Stimulated activated CD4-positive, alpha-beta T cell treated with anti-CD3 and anti-CD28 coated beads, Interleukin-12 subunit alpha, Interleukin-12 subunit beta, amount 100 ng/mL, for 48 hours (primary cell): ENCODE data around the gene TSPAN13.
A peak's percentile ranks its signal among the peaks of the same experiment; 100 is the strongest.
"Not testable (repeated sequence)": the region's sequence is repeated elsewhere in the genome, so short reads cannot be mapped to it uniquely, and the experiment has no call there.

ENCODE experiments used
- DNase-seq, 3 donors: peaks; one replicate each; pipeline ENCODE4 v3.0.0-alpha.2; 2020; ENCODE audit warnings: low read depth in 2 of 3, low spot score in 1 of 3

The TSPAN13 gene

GRCh38 chr7:16740623-16740953 lies 13.0 kb upstream of the TSPAN13 start:
- DNase-seq: no peak

GRCh38 chr7:16740996-16741395 lies 12.6 kb upstream of the TSPAN13 start:
- no peak for DNase-seq

GRCh38 chr7:16741676-16742075 lies 11.9 kb upstream of the TSPAN13 start:
- no peak for DNase-seq

- DNase-seq: no peak
Observed at GRCh38 chr7:16742547-16742946, 11.0 kb upstream of the TSPAN13 start.

- no peak for DNase-seq
Observed at GRCh38 chr7:16743236-16743635, 10.3 kb upstream of the TSPAN13 start.

DNA sequence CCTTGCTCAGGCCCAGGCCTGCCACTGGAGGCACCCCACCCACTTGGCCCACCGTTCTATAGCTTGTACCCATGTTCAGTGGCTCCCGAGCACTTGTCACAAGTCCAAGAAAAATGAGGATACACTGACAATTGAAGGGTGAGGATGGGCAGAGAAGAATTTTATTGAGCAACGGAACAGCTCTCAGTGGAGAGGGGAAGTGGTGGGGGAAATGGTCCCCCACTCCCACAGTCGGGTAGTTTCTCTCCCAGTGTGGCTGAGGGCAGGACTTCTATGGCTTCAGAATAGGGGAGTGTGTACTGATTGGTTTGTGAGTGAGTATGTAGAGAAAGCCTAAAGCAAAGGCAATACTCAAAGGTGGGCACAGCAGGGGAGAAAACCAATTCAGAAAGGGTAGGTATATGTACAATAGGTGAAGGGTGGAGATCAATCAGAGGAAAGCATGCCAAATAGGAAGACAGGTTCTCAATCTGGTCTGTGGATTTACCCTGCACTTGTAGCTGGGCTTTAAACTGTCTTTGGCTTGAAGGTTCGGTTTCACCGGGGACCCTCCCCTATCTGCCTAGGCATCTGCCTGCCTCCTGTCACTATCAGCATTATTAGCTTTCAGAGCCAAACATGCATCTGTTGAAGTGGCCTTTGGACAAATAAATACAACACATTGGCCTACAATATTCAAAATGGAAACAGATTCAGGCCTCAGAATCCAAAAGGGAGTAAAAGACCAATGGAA lies 8.9 kb upstream of the TSPAN13 start:
- DNase-seq: no peak

- DNase-seq: no peak
Observed at GRCh38 chr7:16745645-16746044, 7.9 kb upstream of the TSPAN13 start.

- no peak for DNase-seq
Observed at GRCh38 chr7:16747102-16747501, 6.5 kb upstream of the TSPAN13 start.

GRCh38 chr7:16753932-16754855 lies 639 bp downstream of the TSPAN13 start:
- peak in 1 of 3 donors; percentile 4 for DNase-seq

DNA sequence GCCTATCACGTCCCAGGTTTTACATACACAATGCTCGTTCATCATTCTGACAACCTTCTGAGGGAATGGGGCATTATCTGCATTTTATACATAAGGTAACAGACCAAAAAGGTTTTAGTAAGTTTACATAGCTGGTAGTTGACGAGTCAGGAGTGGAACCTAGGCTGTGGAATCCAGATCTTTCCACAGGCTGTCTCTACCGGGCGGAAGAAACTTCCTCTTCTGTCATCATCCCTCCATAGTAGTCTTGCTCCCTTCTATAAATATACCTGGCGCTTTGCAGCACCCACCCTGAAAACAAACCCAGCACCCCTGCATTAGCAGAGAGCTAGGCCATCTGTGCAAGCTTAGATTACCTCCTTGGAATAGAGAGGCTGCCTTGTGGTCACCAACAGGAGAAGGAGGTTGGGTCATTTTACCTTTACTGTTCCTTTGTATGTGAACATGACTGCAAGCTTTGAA lies 1.3 kb downstream of the TSPAN13 start:
- no peak for DNase-seq

DNA sequence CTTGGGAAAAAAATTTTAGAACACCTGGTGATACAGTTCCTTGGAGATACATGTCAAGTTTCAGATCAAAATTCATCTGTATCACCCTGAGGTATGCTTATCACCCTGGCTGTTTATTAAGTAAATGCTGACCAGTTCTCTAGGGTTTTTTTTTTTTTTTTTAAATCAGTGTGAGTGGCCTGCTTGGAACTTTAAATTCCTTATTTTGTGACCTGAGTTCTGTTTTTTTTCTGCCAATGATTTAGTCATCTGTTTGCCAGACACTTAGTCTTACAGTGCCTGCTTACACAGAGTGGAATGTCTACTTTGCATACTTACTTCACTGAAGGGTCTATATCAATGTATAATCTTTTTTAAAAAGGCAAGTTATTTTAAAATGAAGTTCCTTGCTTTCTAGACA lies 1.8 kb downstream of the TSPAN13 start:
- DNase-seq: no peak

GRCh38 chr7:16758036-16758435 lies 4.5 kb downstream of the TSPAN13 start:
- DNase-seq: no peak

GRCh38 chr7:16758631-16759611 lies 5.4 kb downstream of the TSPAN13 start:
- DNase-seq: no peak

GRCh38 chr7:16759840-16760239 lies 6.3 kb downstream of the TSPAN13 start:
- no peak for DNase-seq

- DNase-seq: no peak
Observed at GRCh38 chr7:16762177-16762576, 8.6 kb downstream of the TSPAN13 start.

GRCh38 chr7:16764942-16765341 lies 11.4 kb downstream of the TSPAN13 start:
- DNase-seq: no peak

DNA sequence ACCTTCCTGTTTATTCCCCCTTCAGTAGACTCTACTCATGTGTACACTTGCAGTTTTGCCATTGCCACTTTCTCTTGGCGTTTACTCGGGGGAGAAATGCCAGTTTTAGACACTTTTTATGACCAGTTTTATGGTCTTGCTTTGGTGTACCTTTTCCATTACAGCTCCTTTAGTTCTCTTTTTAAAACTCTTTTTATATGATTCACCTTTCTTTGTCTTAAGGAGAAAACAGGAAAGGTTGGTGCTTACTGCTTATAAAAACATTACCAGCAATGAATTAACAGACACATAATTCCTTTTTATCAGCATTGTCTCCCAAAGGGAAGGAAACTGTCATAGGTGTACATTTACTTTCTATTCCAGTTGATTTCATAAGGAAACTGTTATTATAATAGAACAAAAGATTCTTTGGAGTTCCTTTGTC lies 11.9 kb downstream of the TSPAN13 start:
- no peak for DNase-seq

GRCh38 chr7:16769994-16770393 lies 16.4 kb downstream of the TSPAN13 start:
- DNase-seq: not testable (repeated sequence)

DNA sequence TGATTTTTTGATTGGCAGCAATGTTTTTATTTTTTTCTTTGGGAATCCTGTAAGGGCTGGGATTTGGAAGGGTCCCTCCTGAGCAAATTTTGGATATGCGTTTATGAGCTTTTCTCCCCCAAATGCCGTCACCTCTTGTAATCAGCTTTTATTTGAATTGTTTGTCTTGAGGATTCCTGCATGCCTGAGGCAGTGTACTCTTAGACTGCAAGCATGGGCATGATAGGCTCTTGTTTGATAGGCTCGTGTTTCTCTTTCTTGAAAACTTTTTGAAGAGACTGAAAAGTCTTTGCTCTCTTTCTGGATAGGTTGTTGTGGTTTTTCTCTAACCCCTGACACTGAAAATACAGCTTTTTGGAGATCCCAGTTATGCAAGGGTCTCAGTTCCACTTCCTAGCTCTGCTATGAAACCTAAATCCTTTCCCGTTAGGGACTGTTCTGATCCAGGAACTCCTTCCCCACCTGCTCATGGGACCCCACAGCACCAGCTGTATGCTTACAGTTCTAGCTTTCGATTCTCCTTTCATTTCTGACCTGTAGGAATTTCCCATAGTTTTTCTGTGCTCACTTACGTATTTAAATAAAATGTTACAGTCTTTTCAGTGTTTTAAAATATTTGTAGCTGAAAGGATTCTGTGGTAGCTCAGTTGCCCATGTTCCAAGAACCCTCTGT lies 17.2 kb downstream of the TSPAN13 start:
- no peak for DNase-seq

GRCh38 chr7:16773326-16773725 lies 19.8 kb downstream of the TSPAN13 start:
- DNase-seq: no peak

GRCh38 chr7:16773884-16774283 lies 20.3 kb downstream of the TSPAN13 start:
- no peak for DNase-seq
